Activated CD8-positive, alpha-beta T cell treated with anti-CD3 and anti-CD28 coated beads for 36 hours (primary cell): ENCODE measurements around the gene AUTS2. TPM values are rescaled to one million over a fixed set of nuclear protein-coding genes. Genes with fewer than 3 reads are reported as not detected.

Experiments used
- ATAC-seq: fragments of 200-7000 bp; cut with Tn5 transposase; one replicate; pipeline ENCODE4 v1.10.0; 2021; ENCODE audit warnings: mild to moderate bottlenecking, moderate library complexity
- CTCF ChIA-PET: fragments of 350-600 bp; sonication (Branson Sonifier 250); formaldehyde crosslinking; loops from one replicate; lab custom pipeline; 2021; ENCODE audit warnings: antibody characterized with exemption; lab: Charles Lee
- POLR2A ChIA-PET: fragments of 350-600 bp; sonication (Branson Sonifier 250); formaldehyde crosslinking; loops from one replicate; lab custom pipeline; 2021; ENCODE audit warnings: antibody characterized with exemption; lab: Charles Lee
- DNase-seq: peaks from one replicate; pipeline ENCODE4 v3.0.0-alpha.2; 2020
- H3K27ac Mint-ChIP-seq: one replicate; pipeline ENCODE4 v1.8.0; 2021; ENCODE audit warnings: mild to moderate bottlenecking, mixed read lengths
- H3K27me3 Mint-ChIP-seq: one replicate; pipeline ENCODE4 v1.8.0; 2021; ENCODE audit warnings: mixed read lengths
- H3K36me3 Mint-ChIP-seq: one replicate; pipeline ENCODE4 v1.8.0; 2021; ENCODE audit warnings: low read depth, mixed read lengths
- H3K4me1 Mint-ChIP-seq: one replicate; pipeline ENCODE4 v1.8.0; 2021; ENCODE audit warnings: low read depth, mixed read lengths
- H3K4me3 Mint-ChIP-seq: one replicate; pipeline ENCODE4 v1.8.0; 2021; ENCODE audit warnings: mild to moderate bottlenecking, moderate library complexity, mixed read lengths
- H3K9me3 Mint-ChIP-seq: one replicate; pipeline ENCODE4 v1.8.0; 2021; ENCODE audit warnings: mixed read lengths
- CTCF ChIP-seq: fragments of 200-600 bp; IDR thresholded peaks from one replicate; pipeline ENCODE4 v1.8.0; 2022; ENCODE audit warnings: antibody characterized with exemption, mild to moderate bottlenecking
- intact Hi-C: fragments of 100-400 bp; cut with micrococcal nuclease; formaldehyde crosslinking; loops from one replicate; pipeline ENCODE4 v1.10.0; 2022
- total RNA-seq, 2 experiments: library from RNA; stranded (reverse); gene quantifications; one replicate each; pipeline ENCODE4 v1.2.3, GENCODE V29; 2021

The AUTS2 gene
- total RNA-seq, 2 experiments from 2014 or later: 3.1 to 3.3 TPM

GRCh38 chr7:70829221-70830059 is 1231.2 kb downstream of the AUTS2 start:
- ATAC-seq: peak; percentile 74
- intact Hi-C loops: no loop called here
- TF ChIP-seq CTCF: peak; percentile 81
- POLR2A ChIA-PET: no interaction called here
- DNase-seq: peak; percentile 71
- H3K36me3 Mint-ChIP-seq: no peaks in the 10 kb centered on the region
- CTCF ChIA-PET: interaction anchor here (0.9 to 2.2 kb wide), 4 partner anchors 13 to 905 kb away, joined by 3 to 21 read pairs (median 4); no protein-coding TSS in a partner anchor
- no peaks in the 10 kb centered on the region for H3K9me3 Mint-ChIP-seq
- no peak overlapping the region for H3K27ac Mint-ChIP-seq
- peaks cover 8% of the 10 kb centered on the region for H3K4me1 Mint-ChIP-seq
- peaks cover 17% of the 10 kb centered on the region for H3K27me3 Mint-ChIP-seq
- no peak overlapping the region for H3K4me3 Mint-ChIP-seq

DNA sequence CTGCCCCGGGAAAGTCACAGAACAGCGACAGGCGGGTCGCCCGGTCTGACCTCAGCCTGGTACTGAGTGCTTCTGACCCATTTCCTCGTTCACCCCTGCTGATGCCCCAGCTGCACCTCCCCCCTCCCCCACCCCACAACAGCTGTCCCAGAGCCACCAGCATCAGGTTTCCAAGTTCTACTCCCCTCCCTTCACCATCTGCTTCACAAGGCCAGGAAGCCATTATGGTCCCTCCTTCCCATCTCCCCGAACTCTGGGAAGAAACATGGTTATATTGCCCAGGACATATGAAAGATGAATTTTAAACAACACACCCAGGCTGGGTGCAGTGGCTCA is 1231.8 kb downstream of the AUTS2 start:
- H3K27ac Mint-ChIP-seq: no peak overlapping the region
- ATAC-seq (no peak), DNase-seq (no peak)
- intact Hi-C loops: no loop called here
- H3K9me3 Mint-ChIP-seq: no peaks in the 10 kb centered on the region
- ChIA-PET POLR2A (no interaction called here), CTCF (interaction anchor here (0.9 to 2.2 kb wide), 4 partner anchors 14 to 905 kb away, joined by 3 to 21 read pairs (median 4); no protein-coding TSS in a partner anchor)
- peaks cover 17% of the 10 kb centered on the region for H3K27me3 Mint-ChIP-seq
- peaks cover 8% of the 10 kb centered on the region for H3K4me1 Mint-ChIP-seq
- no peaks in the 10 kb centered on the region for H3K36me3 Mint-ChIP-seq
- no peak for TF ChIP-seq CTCF
- H3K4me3 Mint-ChIP-seq: no peak overlapping the region

DNA sequence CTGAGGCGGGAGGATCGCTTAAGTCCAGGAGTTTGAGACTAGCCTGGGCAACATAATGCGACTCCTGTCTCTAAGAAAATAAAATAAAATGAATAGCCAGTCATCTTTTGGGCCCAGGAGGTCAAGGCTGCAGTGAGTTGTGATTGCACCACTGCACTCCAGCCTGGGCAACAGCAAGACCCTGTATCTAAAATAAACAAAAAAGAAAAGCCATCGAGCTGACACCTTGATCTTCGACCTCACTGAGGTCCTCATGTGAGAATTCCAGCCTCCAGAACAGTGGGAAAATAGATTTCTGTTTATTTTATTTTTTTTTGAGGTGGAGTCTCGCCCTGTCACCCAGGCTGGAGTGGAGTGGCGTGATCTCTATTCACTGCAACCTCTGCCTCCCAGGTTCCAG is 1232.2 kb downstream of the AUTS2 start:
- H3K27me3 Mint-ChIP-seq: peaks cover 15% of the 10 kb centered on the region

DNA sequence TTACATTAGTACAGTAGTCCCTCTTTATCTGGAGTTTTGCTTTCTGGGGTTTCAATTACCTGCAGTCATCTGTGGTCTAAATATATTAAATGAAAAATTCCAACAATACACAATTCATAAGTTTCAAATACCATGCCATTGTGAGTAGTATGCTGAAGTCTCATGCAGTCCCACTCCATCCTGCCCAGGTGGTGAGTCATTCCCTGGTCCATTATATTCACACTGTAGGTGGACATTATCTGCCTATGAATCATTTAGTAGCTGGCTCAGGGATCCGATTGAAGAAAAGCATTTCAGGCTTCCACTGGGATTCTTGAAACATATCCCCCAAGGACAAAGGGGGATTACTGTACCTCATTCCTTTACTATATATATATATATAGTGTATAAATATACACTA is 1235.5 kb downstream of the AUTS2 start:
- ChIA-PET CTCF (no interaction called here), POLR2A (no interaction called here)
- no peak overlapping the region for H3K27ac Mint-ChIP-seq
- H3K27me3 Mint-ChIP-seq: peaks cover 19% of the 10 kb centered on the region
- TF ChIP-seq CTCF: no peak
- DNase-seq: no peak
- ATAC-seq: no peak
- H3K4me1 Mint-ChIP-seq: peaks cover 8% of the 10 kb centered on the region
- H3K36me3 Mint-ChIP-seq: no peaks in the 10 kb centered on the region
- H3K4me3 Mint-ChIP-seq: no peak overlapping the region
- no peaks in the 10 kb centered on the region for H3K9me3 Mint-ChIP-seq
- intact Hi-C loops: no loop called here

More for the DNA sequence above, 1232.2 kb downstream of the AUTS2 start:
- POLR2A ChIA-PET: no interaction called here
- no peak overlapping the region for H3K27ac Mint-ChIP-seq
- ATAC-seq (no peak), DNase-seq (no peak)
- CTCF ChIA-PET: interaction anchor here (1.6 kb wide), 1 partner anchor 21 kb away, joined by 3 read pairs; no protein-coding TSS in a partner anchor
- intact Hi-C loops: no loop called here
- H3K9me3 Mint-ChIP-seq: no peaks in the 10 kb centered on the region
- no peak overlapping the region for H3K4me3 Mint-ChIP-seq
- H3K4me1 Mint-ChIP-seq: peaks cover 8% of the 10 kb centered on the region
- TF ChIP-seq CTCF: no peak
- H3K36me3 Mint-ChIP-seq: no peaks in the 10 kb centered on the region

- H3K4me1 Mint-ChIP-seq: peaks cover 3% of the 10 kb centered on the region
- DNase-seq (no peak), ATAC-seq (no peak)
- H3K27ac Mint-ChIP-seq: no peak overlapping the region
- intact Hi-C loops: no loop called here
- H3K4me3 Mint-ChIP-seq: no peak overlapping the region
- TF ChIP-seq CTCF: no peak
- no peaks in the 10 kb centered on the region for H3K36me3 Mint-ChIP-seq
- POLR2A ChIA-PET: no interaction called here
- no peaks in the 10 kb centered on the region for H3K9me3 Mint-ChIP-seq
- H3K27me3 Mint-ChIP-seq: peaks cover 16% of the 10 kb centered on the region
- CTCF ChIA-PET: no interaction called here
Observed at GRCh38 chr7:70834424-70834823, 1236.1 kb downstream of the AUTS2 start.
